ENCODE measurements around the gene LENG8. TPM values are rescaled to one million over a fixed set of nuclear protein-coding genes. Genes with fewer than 3 reads are reported as not detected.

Gene LENG8
- total RNA-seq, 5 donors from 2014 or later (not counting 1 experiment from before 2014, with no cell fraction given): 506 to 622 (median 618) TPM

- no peaks in the 10 kb centered on the region for H3K9me3 Mint-ChIP-seq
- Histone ChIP-seq H3K4me3 (ENCODE audit: control insufficient read depth in 1 of 2, extremely low read depth in 1 of 2, low read length in 1 of 2) (no peak overlapping the region), H3K27me3 (replicated peaks in 1 of 2; ENCODE audit: control insufficient read depth in 2 of 2, extremely low read depth in 1 of 2, insufficient read depth in 2 of 2, low read length in 1 of 2) (peaks cover 0 to 6% of the 10 kb centered on the region in 2 experiments), H3K4me1 (ENCODE audit: control insufficient read depth in 1 of 2, extremely low read depth in 1 of 2, insufficient read depth in 2 of 2, low read length in 2 of 2) (peaks cover 7 to 54% of the 10 kb centered on the region in 2 experiments), H3K27ac (ENCODE audit: low read length) (no peak overlapping the region), H3K9me3 (no peaks in the 10 kb centered on the region), H3K36me3 (ENCODE audit: control insufficient read depth in 2 of 2, extremely low read depth in 1 of 2, insufficient read depth in 1 of 2, low read length in 1 of 2) (peaks cover 10 to 51% of the 10 kb centered on the region in 2 donors)
- ChIA-PET POLR2A (interaction anchor here (0.5 to 1.1 kb wide), 4 partner anchors 9 to 28 kb away, joined by 3 to 7 read pairs (median 3); no protein-coding TSS in a partner anchor), CTCF (no interaction called here)
- peak overlapping the region in 2 of 3 donors; percentile 51 to 85 for H3K4me3 Mint-ChIP-seq
- H3K4me1 Mint-ChIP-seq: peaks cover 31 to 44% (median 41%) of the 10 kb centered on the region in 3 donors
- ATAC-seq (replicated peaks in 1 of 4) (no peak), DNase-seq (no peak)
- peak overlapping the region in 1 of 2 donors; percentile 44 for H3K27ac Mint-ChIP-seq
- H3K27me3 Mint-ChIP-seq: no peaks in the 10 kb centered on the region
- WGBS (ENCODE audit: insufficient coverage): no CpG with 5 or more reads among the region's 3 CpGs
- H3K36me3 Mint-ChIP-seq: peaks cover 18% of the 10 kb centered on the region
Measured at GRCh38 chr19:54461613-54462012, 12.6 kb downstream of the LENG8 start.

GRCh38 chr19:54462047-54462654 is 13.2 kb downstream of the LENG8 start:
- peaks cover 18% of the 10 kb centered on the region for H3K36me3 Mint-ChIP-seq
- H3K4me3 ChIP-seq (ENCODE audit: control insufficient read depth in 1 of 2, extremely low read depth in 1 of 2, low read length in 1 of 2): peak overlapping the region in 1 of 2 donors; percentile 83
- H3K36me3 ChIP-seq (ENCODE audit: control insufficient read depth in 2 of 2, extremely low read depth in 1 of 2, insufficient read depth in 1 of 2, low read length in 1 of 2): peaks cover 10 to 46% of the 10 kb centered on the region in 2 donors

DNA sequence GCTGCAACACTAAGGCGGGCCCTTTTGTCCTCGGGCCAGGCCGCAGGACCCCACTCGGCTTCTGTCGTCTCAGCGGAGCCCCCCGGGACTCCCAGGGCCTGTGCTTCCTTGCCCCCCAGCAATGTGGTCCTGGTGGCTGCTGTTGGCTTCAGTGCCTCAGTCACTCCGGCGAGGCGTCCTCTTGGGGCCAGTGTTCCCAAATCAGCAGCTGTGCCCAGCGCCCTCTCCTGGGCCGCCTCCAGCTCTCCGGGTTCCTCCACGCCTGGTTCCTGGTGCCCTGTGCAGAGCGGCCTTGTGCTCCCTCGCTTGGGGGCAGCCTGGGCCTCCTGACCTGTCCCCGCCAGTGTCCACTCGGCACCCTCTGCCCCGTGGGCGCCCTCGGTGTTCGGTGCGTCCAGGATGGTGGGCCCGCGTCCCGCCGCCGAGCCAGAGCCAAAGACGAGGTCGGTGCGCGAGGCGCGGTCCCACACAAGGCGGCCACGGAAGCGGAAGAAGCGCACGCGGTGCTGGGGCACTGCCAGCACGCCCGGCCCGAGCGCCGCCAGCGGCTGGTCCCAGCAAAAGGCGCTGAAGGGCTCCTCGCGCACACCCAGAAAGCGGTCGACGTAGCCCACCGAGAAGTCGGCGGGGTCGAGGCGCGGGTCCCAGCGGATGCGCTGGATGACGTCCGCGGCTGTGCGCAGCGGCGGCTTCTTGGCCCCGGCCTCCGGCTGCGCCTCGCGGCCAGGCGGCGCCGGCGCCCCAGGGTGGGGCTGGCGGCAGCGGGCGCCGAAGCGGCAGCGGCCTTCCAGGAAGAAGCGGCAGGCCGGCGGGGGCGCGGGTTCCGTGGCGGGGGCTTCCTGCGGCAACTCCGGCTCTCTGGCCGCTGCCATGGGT is 13.9 kb downstream of the LENG8 start:
- H3K4me1 Mint-ChIP-seq: peaks cover 31 to 44% (median 41%) of the 10 kb centered on the region in 3 donors
- WGBS (ENCODE audit: insufficient coverage): 12% methylated on average over 91 of the region's 91 CpGs

More at GRCh38 chr19:54462047-54462654, 13.2 kb downstream of the LENG8 start:
- Mint-ChIP-seq H3K4me1 (peaks cover 31 to 44% (median 41%) of the 10 kb centered on the region in 3 donors), H3K9me3 (no peaks in the 10 kb centered on the region), H3K4me3 (peak overlapping the region in 1 of 3 donors; percentile 85), H3K27me3 (no peaks in the 10 kb centered on the region), H3K27ac (peak overlapping the region in 1 of 2 donors; percentile 44)
- 86% methylated on average over 13 of the region's 15 CpGs for WGBS (ENCODE audit: insufficient coverage)
- peaks cover 0 to 6% of the 10 kb centered on the region in 2 experiments for H3K27me3 ChIP-seq (replicated peaks in 1 of 2; ENCODE audit: control insufficient read depth in 2 of 2, extremely low read depth in 1 of 2, insufficient read depth in 2 of 2, low read length in 1 of 2)
- ChIA-PET POLR2A (interaction anchor here (0.5 to 1.9 kb wide), 4 partner anchors 9 to 29 kb away, joined by 3 to 7 read pairs (median 4); no protein-coding TSS in a partner anchor), CTCF (no interaction called here)
- DNase-seq (peak in 1 of 35 experiments; percentile 8), ATAC-seq (replicated peaks in 1 of 4) (no peak)
- H3K9me3 ChIP-seq: no peaks in the 10 kb centered on the region
- peaks cover 7 to 54% of the 10 kb centered on the region in 2 experiments for H3K4me1 ChIP-seq (ENCODE audit: control insufficient read depth in 1 of 2, extremely low read depth in 1 of 2, insufficient read depth in 2 of 2, low read length in 2 of 2)
- peak overlapping the region; percentile 51 for H3K27ac ChIP-seq (ENCODE audit: low read length)

DNA sequence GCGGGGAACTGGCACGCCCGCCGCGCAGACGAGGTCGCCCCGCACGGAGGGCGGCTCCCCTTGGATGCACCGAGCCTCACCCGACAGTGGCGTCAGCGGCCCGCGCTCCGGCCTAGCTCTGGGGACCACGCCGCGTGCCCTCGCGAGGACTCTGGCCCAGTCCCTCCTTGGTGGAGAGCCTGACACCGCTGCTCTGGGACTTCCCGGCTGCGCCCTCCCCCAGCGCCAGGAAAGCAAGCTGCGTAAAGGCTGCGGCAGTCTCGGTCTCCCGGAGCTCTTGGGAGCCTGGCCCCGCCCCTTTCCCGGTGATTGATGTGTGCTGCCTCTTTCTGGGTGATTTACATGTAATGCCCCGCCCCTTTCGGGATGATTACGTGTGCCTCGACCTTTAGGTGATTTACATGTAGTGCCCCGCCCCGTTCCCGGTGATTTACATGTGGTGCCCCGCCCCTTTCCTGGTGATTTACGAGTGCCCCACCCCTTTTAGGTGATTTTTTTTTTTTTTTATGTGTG is 14.6 kb downstream of the LENG8 start, which contains the start of gene LENG9:
Gene LENG9, minus strand, starts transcription at position 248 of the 513 bp plus-strand sequence. CDS start 252 bp downstream, outside the sequence.
- CTCF ChIA-PET: interaction anchor here in 1 of 2 donors (0.6 to 1.0 kb wide), 4 partner anchors 15 to 98 kb away, joined by 3 to 5 read pairs (median 3); partner anchors contain the start of gene LENG8
- H3K36me3 Mint-ChIP-seq: peaks cover 10% of the 10 kb centered on the region
- Histone ChIP-seq H3K4me3 (ENCODE audit: control insufficient read depth in 1 of 2, extremely low read depth in 1 of 2, low read length in 1 of 2) (peak within 1 kb of the TSS; percentile 83 to 85), H3K9me3 (no peaks in the 10 kb centered on the region), H3K36me3 (ENCODE audit: control insufficient read depth in 2 of 2, extremely low read depth in 1 of 2, insufficient read depth in 1 of 2, low read length in 1 of 2) (peaks cover 4 to 31% of the 10 kb centered on the region in 2 donors), H3K27ac (ENCODE audit: low read length) (peak within 1 kb of the TSS; percentile 72), H3K4me1 (ENCODE audit: control insufficient read depth in 1 of 2, extremely low read depth in 1 of 2, insufficient read depth in 2 of 2, low read length in 2 of 2) (peaks cover 7 to 48% of the 10 kb centered on the region in 2 experiments), H3K27me3 (replicated peaks in 1 of 2; ENCODE audit: control insufficient read depth in 2 of 2, extremely low read depth in 1 of 2, insufficient read depth in 2 of 2, low read length in 1 of 2) (peaks cover 0 to 6% of the 10 kb centered on the region in 2 experiments)
- POLR2A ChIA-PET: interaction anchor here in 1 of 2 donors (0.6 to 1.9 kb wide), 3 partner anchors 10 to 15 kb away, joined by 4 to 9 read pairs (median 7); partner anchors contain the start of gene LENG8
- WGBS (ENCODE audit: insufficient coverage): 0% methylated on average over 26 of the region's 41 CpGs
- H3K27me3 Mint-ChIP-seq: peaks cover 0 to 4% of the 10 kb centered on the region in 2 donors
- ATAC-seq (replicated peaks in 1 of 4): peak; percentile 60 to 71 (median 68)
- H3K4me1 Mint-ChIP-seq: peaks cover 25 to 38% (median 34%) of the 10 kb centered on the region in 3 donors
- H3K9me3 Mint-ChIP-seq: no peaks in the 10 kb centered on the region
- H3K27ac Mint-ChIP-seq: peak within 1 kb of the TSS; percentile 89 to 90
- H3K4me3 Mint-ChIP-seq: peak within 1 kb of the TSS; percentile 85 to 89 (median 85)
- peak; percentile 66 to 99 (median 93) for DNase-seq

More for the DNA sequence above, 13.9 kb downstream of the LENG8 start:
- H3K27me3 ChIP-seq (replicated peaks in 1 of 2; ENCODE audit: control insufficient read depth in 2 of 2, extremely low read depth in 1 of 2, insufficient read depth in 2 of 2, low read length in 1 of 2): peaks cover 0 to 6% of the 10 kb centered on the region in 2 experiments
- H3K4me3 ChIP-seq (ENCODE audit: control insufficient read depth in 1 of 2, extremely low read depth in 1 of 2, low read length in 1 of 2): peak overlapping the region; percentile 19 to 83
- ChIA-PET POLR2A (interaction anchor here in 1 of 2 donors (0.6 to 1.9 kb wide), 3 partner anchors 10 to 14 kb away, joined by 4 to 9 read pairs (median 7); partner anchors contain the start of gene LENG8), CTCF (interaction anchor here in 1 of 2 donors (0.6 to 1.0 kb wide), 3 partner anchors 14 to 98 kb away, joined by 3 read pairs; partner anchors contain the start of gene LENG8)
- H3K27me3 Mint-ChIP-seq: no peaks in the 10 kb centered on the region
- H3K9me3 ChIP-seq: no peaks in the 10 kb centered on the region
- H3K27ac Mint-ChIP-seq: peak overlapping the region; percentile 39 to 67
- no peaks in the 10 kb centered on the region for H3K9me3 Mint-ChIP-seq
- peak; percentile 41 to 84 (median 63) for DNase-seq
- H3K36me3 Mint-ChIP-seq: peaks cover 17% of the 10 kb centered on the region
- peaks cover 7 to 54% of the 10 kb centered on the region in 2 experiments for H3K4me1 ChIP-seq (ENCODE audit: control insufficient read depth in 1 of 2, extremely low read depth in 1 of 2, insufficient read depth in 2 of 2, low read length in 2 of 2)
- ATAC-seq (replicated peaks in 1 of 4): peak; percentile 38 to 66 (median 52)
- peaks cover 4 to 38% of the 10 kb centered on the region in 2 donors for H3K36me3 ChIP-seq (ENCODE audit: control insufficient read depth in 2 of 2, extremely low read depth in 1 of 2, insufficient read depth in 1 of 2, low read length in 1 of 2)
- H3K27ac ChIP-seq (ENCODE audit: low read length): peak overlapping the region; percentile 72
- peak overlapping the region; percentile 85 to 89 (median 85) for H3K4me3 Mint-ChIP-seq

DNA sequence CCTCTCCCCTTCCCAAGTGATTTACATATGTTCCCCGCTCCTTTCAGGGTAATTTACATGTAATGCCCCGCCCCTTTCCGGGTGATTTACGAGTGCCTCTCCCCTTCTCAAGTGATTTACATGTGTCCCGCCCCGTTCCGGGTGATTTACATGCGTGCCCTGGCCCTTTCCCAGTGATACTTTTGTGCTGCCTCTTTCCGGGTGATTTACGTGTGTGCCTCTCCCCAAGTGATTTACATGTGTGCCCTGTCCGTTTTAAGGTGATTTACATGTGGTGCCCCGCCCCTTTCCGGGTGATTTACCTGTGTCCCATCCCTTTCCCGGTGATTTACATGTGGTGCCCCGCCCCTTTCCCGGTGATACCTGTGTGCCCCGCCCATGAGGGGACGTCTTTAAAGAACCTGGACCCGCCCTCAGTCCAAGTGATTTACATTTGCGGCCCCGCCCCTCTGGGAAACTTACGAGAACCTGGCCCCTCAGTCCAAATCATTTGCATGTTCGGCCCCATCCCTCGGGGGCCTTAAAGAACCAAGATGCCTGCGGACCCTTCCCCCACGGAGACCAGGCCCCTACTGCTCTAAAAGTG is 15.1 kb downstream of the LENG8 start:
- peaks cover 0 to 10% of the 10 kb centered on the region in 2 donors for H3K27me3 Mint-ChIP-seq
- peak overlapping the region; percentile 85 to 89 (median 85) for H3K4me3 Mint-ChIP-seq
- POLR2A ChIA-PET: interaction anchor here in 1 of 2 donors (1.0 to 1.9 kb wide), 2 partner anchors 11 to 15 kb away, joined by 4 to 9 read pairs; partner anchors contain the start of gene LENG8
- Histone ChIP-seq H3K4me3 (ENCODE audit: control insufficient read depth in 1 of 2, extremely low read depth in 1 of 2, low read length in 1 of 2) (peak overlapping the region; percentile 83 to 85), H3K36me3 (ENCODE audit: control insufficient read depth in 2 of 2, extremely low read depth in 1 of 2, insufficient read depth in 1 of 2, low read length in 1 of 2) (peaks cover 4 to 26% of the 10 kb centered on the region in 2 donors), H3K27me3 (replicated peaks in 1 of 2; ENCODE audit: control insufficient read depth in 2 of 2, extremely low read depth in 1 of 2, insufficient read depth in 2 of 2, low read length in 1 of 2) (peaks cover 0 to 6% of the 10 kb centered on the region in 2 experiments), H3K4me1 (ENCODE audit: control insufficient read depth in 1 of 2, extremely low read depth in 1 of 2, insufficient read depth in 2 of 2, low read length in 2 of 2) (peaks cover 7 to 42% of the 10 kb centered on the region in 2 experiments), H3K27ac (ENCODE audit: low read length) (peak overlapping the region; percentile 72), H3K9me3 (no peaks in the 10 kb centered on the region)
- peak; percentile 34 to 60 (median 48) for ATAC-seq (replicated peaks in 1 of 4)
- peak overlapping the region; percentile 89 to 90 for H3K27ac Mint-ChIP-seq
- CTCF ChIA-PET: interaction anchor here in 1 of 2 donors (0.6 to 1.0 kb wide), 3 partner anchors 15 to 20 kb away, joined by 3 to 5 read pairs (median 3); partner anchors contain the start of gene LENG8
- DNase-seq: peak in 31 of 35 experiments; percentile 49 to 91 (median 79)
- H3K4me1 Mint-ChIP-seq: peaks cover 20 to 32% (median 29%) of the 10 kb centered on the region in 3 donors
- no peaks in the 10 kb centered on the region for H3K9me3 Mint-ChIP-seq
- WGBS (ENCODE audit: insufficient coverage): under 1% methylated on average over 25 of the region's 26 CpGs
- H3K36me3 Mint-ChIP-seq: peaks cover 5% of the 10 kb centered on the region

All from T-cell (primary cell).